ENCODE results near the gene NPTX1.

Gene NPTX1

GRCh38 chr17:80479246-80479566 lies 2.8 kb upstream of the NPTX1 start:
- TF ChIP-seq POLR2A (IDR thresholded peaks at IDR 0.05; ENCODE audit: low read depth, low read length): no peak
- FAIRE-seq: no peak
- DNase-seq (ENCODE audit: insufficient read length, low spot score): no peak

GRCh38 chr17:80478487-80479245 lies 2.3 kb upstream of the NPTX1 start:
- FAIRE-seq: no peak
- TF ChIP-seq POLR2A (IDR thresholded peaks at IDR 0.05; ENCODE audit: low read depth, low read length): no peak
- no peak for DNase-seq (ENCODE audit: insufficient read length, low spot score)

GRCh38 chr17:80477647-80478478 lies 1.5 kb upstream of the NPTX1 start:
- DNase-seq (ENCODE audit: insufficient read length, low spot score) (no peak), FAIRE-seq (no peak)
- no peak for TF ChIP-seq POLR2A (IDR thresholded peaks at IDR 0.05; ENCODE audit: low read depth, low read length)

- DNase-seq (ENCODE audit: insufficient read length, low spot score) (no peak), FAIRE-seq (no peak)
- TF ChIP-seq POLR2A (IDR thresholded peaks at IDR 0.05; ENCODE audit: low read depth, low read length): no peak
Observed at GRCh38 chr17:80476877-80477646, 655 bp upstream of the NPTX1 start.

- DNase-seq (ENCODE audit: insufficient read length, low spot score): no peak
- FAIRE-seq: no peak
- TF ChIP-seq POLR2A (IDR thresholded peaks at IDR 0.05; ENCODE audit: low read depth, low read length): no peak
Observed at GRCh38 chr17:80474961-80475909, 1.2 kb downstream of the NPTX1 start.

GRCh38 chr17:80474231-80474960 lies 2.0 kb downstream of the NPTX1 start:
- peak; percentile 63 for DNase-seq (ENCODE audit: insufficient read length, low spot score)
- no peak for TF ChIP-seq POLR2A (IDR thresholded peaks at IDR 0.05; ENCODE audit: low read depth, low read length)
- no peak for FAIRE-seq

GRCh38 chr17:80473701-80474100 lies 2.7 kb downstream of the NPTX1 start:
- FAIRE-seq (no peak), DNase-seq (ENCODE audit: insufficient read length, low spot score) (no peak)
- TF ChIP-seq POLR2A (IDR thresholded peaks at IDR 0.05; ENCODE audit: low read depth, low read length): no peak

- FAIRE-seq (no peak), DNase-seq (ENCODE audit: insufficient read length, low spot score) (no peak)
- TF ChIP-seq POLR2A (IDR thresholded peaks at IDR 0.05; ENCODE audit: low read depth, low read length): no peak
Observed at GRCh38 chr17:80472996-80473395, 3.4 kb downstream of the NPTX1 start.

GRCh38 chr17:80471922-80472321 lies 4.5 kb downstream of the NPTX1 start:
- FAIRE-seq (no peak), DNase-seq (ENCODE audit: insufficient read length, low spot score) (no peak)
- TF ChIP-seq POLR2A (IDR thresholded peaks at IDR 0.05; ENCODE audit: low read depth, low read length): no peak

GRCh38 chr17:80470603-80471002 lies 5.8 kb downstream of the NPTX1 start:
- FAIRE-seq (no peak), DNase-seq (ENCODE audit: insufficient read length, low spot score) (no peak)
- no peak for TF ChIP-seq POLR2A (IDR thresholded peaks at IDR 0.05; ENCODE audit: low read depth, low read length)

GRCh38 chr17:80469667-80470066 lies 6.7 kb downstream of the NPTX1 start:
- DNase-seq (ENCODE audit: insufficient read length, low spot score) (no peak), FAIRE-seq (no peak)
- no peak for TF ChIP-seq POLR2A (IDR thresholded peaks at IDR 0.05; ENCODE audit: low read depth, low read length)

GRCh38 chr17:80468781-80469493 lies 7.5 kb downstream of the NPTX1 start:
- no peak for TF ChIP-seq POLR2A (IDR thresholded peaks at IDR 0.05; ENCODE audit: low read depth, low read length)
- DNase-seq (ENCODE audit: insufficient read length, low spot score): no peak
- FAIRE-seq: no peak
